ENCODE results near the gene LGMN. TPM values are rescaled to one million over a fixed set of nuclear protein-coding genes. Genes with fewer than 3 reads are reported as not detected.

LGMN gene
- total and polyA plus RNA-seq, 2 experiments from 2014 or later: 130 to 169 TPM

GRCh38 chr14:92724516-92725340, 23.7 kb downstream of the LGMN start:
- no peak for TF ChIP-seq EZH2 (IDR thresholded peaks at IDR 0.05; ENCODE audit: borderline replicate concordance)
- TF ChIP-seq EZH2phosphoT487 (IDR thresholded peaks at IDR 0.05; ENCODE audit: low read depth, severe bottlenecking, unreplicated experiment): no peak
- no peak for TF ChIP-seq CTCF (IDR thresholded peaks at IDR 0.05; ENCODE audit: poor library complexity)
- peak; percentile 53 for DNase-seq (ENCODE audit: low spot score)
- no peaks in the 10 kb centered on the region for H3K36me3 ChIP-seq (replicated peaks; ENCODE audit: insufficient read depth, low read depth)
- H3K4me3 ChIP-seq: no peak overlapping the region
- H3K4me1 ChIP-seq (ENCODE audit: insufficient read depth): peaks cover 14% of the 10 kb centered on the region
- H3K27me3 ChIP-seq: no peaks in the 10 kb centered on the region
- 61% methylated on average over 14 of the region's 14 CpGs for WGBS (ENCODE audit: low lambda C conversion rate, missing lambda C conversion rate)
- H3K9me3 ChIP-seq (ENCODE audit: low read depth): no peaks in the 10 kb centered on the region
- peak overlapping the region; percentile 79 for H3K27ac ChIP-seq
- no peaks in the 10 kb centered on the region for H3K9me2 ChIP-seq (replicated peaks; ENCODE audit: insufficient read depth)
- H2AFZ ChIP-seq: no peak overlapping the region
- peak overlapping the region; percentile 57 for H3K4me2 ChIP-seq
- H3K79me2 ChIP-seq: peaks cover 15% of the 10 kb centered on the region
- no peaks in the 10 kb centered on the region for H4K20me1 ChIP-seq (ENCODE audit: insufficient read depth, poor library complexity, severe bottlenecking)

- peak; percentile 66 for DNase-seq (ENCODE audit: low spot score)
- Histone ChIP-seq H3K4me2 (peak overlapping the region; percentile 16), H2AFZ (no peak overlapping the region), H3K9me3 (ENCODE audit: low read depth) (no peaks in the 10 kb centered on the region), H3K27me3 (no peaks in the 10 kb centered on the region), H3K36me3 (replicated peaks; ENCODE audit: insufficient read depth, low read depth) (no peaks in the 10 kb centered on the region), H3K27ac (peak overlapping the region; percentile 61), H4K20me1 (ENCODE audit: insufficient read depth, poor library complexity, severe bottlenecking) (no peaks in the 10 kb centered on the region), H3K79me2 (peaks cover 12% of the 10 kb centered on the region), H3K9me2 (replicated peaks; ENCODE audit: insufficient read depth) (no peaks in the 10 kb centered on the region), H3K4me1 (ENCODE audit: insufficient read depth) (peaks cover 8% of the 10 kb centered on the region), H3K4me3 (no peak overlapping the region)
- 42% methylated on average over 5 of the region's 5 CpGs for WGBS (ENCODE audit: low lambda C conversion rate, missing lambda C conversion rate)
- TF ChIP-seq EZH2phosphoT487 (IDR thresholded peaks at IDR 0.05; ENCODE audit: low read depth, severe bottlenecking, unreplicated experiment): no peak
- no peak for TF ChIP-seq EZH2 (IDR thresholded peaks at IDR 0.05; ENCODE audit: borderline replicate concordance)
- TF ChIP-seq CTCF (IDR thresholded peaks at IDR 0.05; ENCODE audit: poor library complexity): no peak
Measured at GRCh38 chr14:92719890-92720323, 28.5 kb downstream of the LGMN start.

- H3K27me3 ChIP-seq: no peaks in the 10 kb centered on the region
- no peak for TF ChIP-seq EZH2 (IDR thresholded peaks at IDR 0.05; ENCODE audit: borderline replicate concordance)
- TF ChIP-seq CTCF (IDR thresholded peaks at IDR 0.05; ENCODE audit: poor library complexity): no peak
- no peak for TF ChIP-seq EZH2phosphoT487 (IDR thresholded peaks at IDR 0.05; ENCODE audit: low read depth, severe bottlenecking, unreplicated experiment)
- peak overlapping the region; percentile 61 for H3K27ac ChIP-seq
- DNase-seq (ENCODE audit: low spot score): no peak
- H3K4me2 ChIP-seq: peak overlapping the region; percentile 16
- no peaks in the 10 kb centered on the region for H3K9me2 ChIP-seq (replicated peaks; ENCODE audit: insufficient read depth)
- no peak overlapping the region for H2AFZ ChIP-seq
- H3K4me1 ChIP-seq (ENCODE audit: insufficient read depth): peaks cover 8% of the 10 kb centered on the region
- H3K36me3 ChIP-seq (replicated peaks; ENCODE audit: insufficient read depth, low read depth): no peaks in the 10 kb centered on the region
- no peak overlapping the region for H3K4me3 ChIP-seq
- no peaks in the 10 kb centered on the region for H3K9me3 ChIP-seq (ENCODE audit: low read depth)
- H4K20me1 ChIP-seq (ENCODE audit: insufficient read depth, poor library complexity, severe bottlenecking): no peaks in the 10 kb centered on the region
- 62% methylated on average over 2 of the region's 2 CpGs for WGBS (ENCODE audit: low lambda C conversion rate, missing lambda C conversion rate)
- H3K79me2 ChIP-seq: peaks cover 12% of the 10 kb centered on the region
Measured at GRCh38 chr14:92719421-92719820, 29.0 kb downstream of the LGMN start.

Data from hepatocyte (in vitro differentiated cells).